ENCODE results near the gene GET4. TPM values are rescaled to one million over a fixed set of nuclear protein-coding genes. Genes with fewer than 3 reads are reported as not detected.

GET4 gene
- total RNA-seq, 4 donors from 2014 or later: 24.6 to 40.8 (median 30.0) TPM

- peaks cover 55 to 57% of the 10 kb centered on the region in 2 donors for H3K4me1 ChIP-seq
- ATAC-seq (no peak), DNase-seq (no peak)
- H3K27me3 ChIP-seq: no peaks in the 10 kb centered on the region
- intact Hi-C loops (cut with DNase I; ENCODE audit: low total_unique reads) (no loop called here), in situ Hi-C loops (cut with MboI; ENCODE audit: low sequenced_read_pairs in 4 of 4) (no loop called here)
- no peaks in the 10 kb centered on the region for H3K9me3 ChIP-seq
- peaks cover 0 to 19% of the 10 kb centered on the region in 2 donors for H3K36me3 ChIP-seq
- no peak for TF ChIP-seq CTCF (IDR thresholded peaks at IDR 0.05 in 4 of 5, conservative IDR thresholded peaks at IDR 0.05 in 1 of 5)
- no peak for TF ChIP-seq POLR2A (IDR thresholded peaks at IDR 0.05)
- peak overlapping the region; percentile 91 to 96 (median 94) for H3K27ac ChIP-seq
- H3K4me3 ChIP-seq: no peak overlapping the region
Observed at GRCh38 chr7:837001-837400, 39.4 kb upstream of the GET4 start.

- peaks cover 0 to 50% of the 10 kb centered on the region in 2 donors for H3K36me3 ChIP-seq
- ATAC-seq: no peak
- no peak overlapping the region for H3K4me3 ChIP-seq
- in situ Hi-C loops (cut with MboI; ENCODE audit: low sequenced_read_pairs in 4 of 4) (no loop called here), intact Hi-C loops (cut with DNase I; ENCODE audit: low total_unique reads) (no loop called here)
- DNase-seq: no peak
- no peaks in the 10 kb centered on the region for H3K27me3 ChIP-seq
- peaks cover 33 to 37% of the 10 kb centered on the region in 2 donors for H3K4me1 ChIP-seq
- no peak for TF ChIP-seq CTCF (IDR thresholded peaks at IDR 0.05 in 4 of 5, conservative IDR thresholded peaks at IDR 0.05 in 1 of 5)
- no peak for TF ChIP-seq POLR2A (IDR thresholded peaks at IDR 0.05)
- H3K27ac ChIP-seq: no peak overlapping the region
- H3K9me3 ChIP-seq: no peaks in the 10 kb centered on the region
Observed at GRCh38 chr7:840001-840600, 36.3 kb upstream of the GET4 start.

GRCh38 chr7:841943-842342 is 34.4 kb upstream of the GET4 start:
- no peaks in the 10 kb centered on the region for H3K9me3 ChIP-seq
- intact Hi-C loops (cut with DNase I; ENCODE audit: low total_unique reads): no loop called here

GRCh38 chr7:842431-843031 is 33.8 kb upstream of the GET4 start:
- ATAC-seq (no peak), DNase-seq (no peak)
- H3K4me1 ChIP-seq: peaks cover 9 to 14% of the 10 kb centered on the region in 2 donors
- H3K27ac ChIP-seq: peak overlapping the region in 1 of 4 donors; percentile 28
- intact Hi-C loops (cut with DNase I; ENCODE audit: low total_unique reads) (no loop called here), in situ Hi-C loops (cut with MboI; ENCODE audit: low sequenced_read_pairs in 4 of 4) (no loop called here)
- no peaks in the 10 kb centered on the region for H3K9me3 ChIP-seq
- no peak overlapping the region for H3K4me3 ChIP-seq
- H3K27me3 ChIP-seq: no peaks in the 10 kb centered on the region
- TF ChIP-seq CTCF (IDR thresholded peaks at IDR 0.05 in 4 of 5, conservative IDR thresholded peaks at IDR 0.05 in 1 of 5) (no peak), POLR2A (IDR thresholded peaks at IDR 0.05) (no peak)
- H3K36me3 ChIP-seq: peaks cover 0 to 62% of the 10 kb centered on the region in 2 donors

More at GRCh38 chr7:841943-842342, 34.4 kb upstream of the GET4 start:
- Histone ChIP-seq H3K36me3 (peaks cover 0 to 62% of the 10 kb centered on the region in 2 donors), H3K27ac (peak overlapping the region in 2 of 4 donors; percentile 25 to 28), H3K27me3 (no peaks in the 10 kb centered on the region), H3K4me1 (peaks cover 14 to 19% of the 10 kb centered on the region in 2 donors), H3K4me3 (no peak overlapping the region)
- TF ChIP-seq CTCF (IDR thresholded peaks at IDR 0.05 in 4 of 5, conservative IDR thresholded peaks at IDR 0.05 in 1 of 5) (no peak), POLR2A (IDR thresholded peaks at IDR 0.05) (no peak)
- in situ Hi-C loops (cut with MboI; ENCODE audit: low sequenced_read_pairs in 4 of 4): no loop called here
- DNase-seq: no peak
- ATAC-seq: no peak
